H9 (cell line): ENCODE measurements around the gene ADGRF1. TPM values are rescaled to one million over a fixed set of nuclear protein-coding genes. Genes with fewer than 3 reads are reported as not detected.

ENCODE experiments used
- DNase-seq: peaks from one replicate; pipeline ENCODE4 v3.0.0-alpha.2; 2017
- H2AFZ ChIP-seq: one replicate; pipeline ENCODE4 v1.6.1; 2013; ENCODE audit warnings: mild to moderate bottlenecking, low read length, control low read depth, moderate library complexity
- H2AK5ac ChIP-seq: 2 replicates; pipeline ENCODE4 v1.6.1; 2013; ENCODE audit warnings: low read length, control low read depth, mixed read lengths; ENCODE audit not compliant: insufficient read length
- H2BK120ac ChIP-seq: one replicate; pipeline ENCODE4 v1.6.1; 2013; ENCODE audit warnings: low read depth, mild to moderate bottlenecking, low read length, control low read depth, inconsistent platforms; ENCODE audit not compliant: poor library complexity, severe bottlenecking
- H2BK12ac ChIP-seq: 2 replicates; pipeline ENCODE4 v1.6.1; 2013; ENCODE audit warnings: low read length, control low read depth, mixed read lengths, low read depth; ENCODE audit not compliant: insufficient read length
- H2BK15ac ChIP-seq: 2 replicates; pipeline ENCODE4 v1.6.1; 2013; ENCODE audit warnings: low read depth, low read length, control low read depth
- H2BK20ac ChIP-seq: one replicate; pipeline ENCODE4 v1.6.1; 2013; ENCODE audit warnings: low read depth, mild to moderate bottlenecking, low read length, control low read depth, inconsistent platforms; ENCODE audit not compliant: poor library complexity, severe bottlenecking
- H2BK5ac ChIP-seq: 2 replicates; pipeline ENCODE4 v1.6.1; 2013; ENCODE audit warnings: low read length, control low read depth, mixed read lengths; ENCODE audit not compliant: insufficient read length
- H3K14ac ChIP-seq: 2 replicates; pipeline ENCODE4 v1.6.1; 2013; ENCODE audit warnings: low read length, control low read depth; ENCODE audit not compliant: insufficient read depth
- H3K18ac ChIP-seq: 2 replicates; pipeline ENCODE4 v1.6.1; 2013; ENCODE audit warnings: low read depth, mild to moderate bottlenecking, mixed read lengths, low read length, control low read depth; ENCODE audit not compliant: insufficient read length
- H3K23ac ChIP-seq: 2 replicates; pipeline ENCODE4 v1.6.1; 2013; ENCODE audit warnings: low read length, control low read depth, mixed read lengths, low read depth; ENCODE audit not compliant: insufficient read length
- H3K23me2 ChIP-seq: 2 replicates; pipeline ENCODE4 v1.6.1; 2013; ENCODE audit warnings: low read depth, mild to moderate bottlenecking, mixed read lengths, low read length, control low read depth; ENCODE audit not compliant: insufficient read length, poor library complexity, severe bottlenecking
- H3K27ac ChIP-seq: 2 replicates; pipeline ENCODE4 v1.5.1; 2013; ENCODE audit warnings: low read length, control low read depth, mixed read lengths, low read depth; ENCODE audit not compliant: insufficient read length
- H3K27me3 ChIP-seq: 2 replicates; pipeline ENCODE4 v1.6.1; 2013; ENCODE audit warnings: low read length, control low read depth, inconsistent platforms; ENCODE audit not compliant: insufficient read depth
- H3K4ac ChIP-seq: 2 replicates; pipeline ENCODE4 v1.6.1; 2013; ENCODE audit warnings: low read depth, mild to moderate bottlenecking, control low read depth, inconsistent platforms, low read length, moderate library complexity
- H3K4me1 ChIP-seq: 2 replicates; pipeline ENCODE4 v1.6.1; 2013; ENCODE audit warnings: low read length, control low read depth, inconsistent platforms; ENCODE audit not compliant: insufficient read depth
- H3K4me2 ChIP-seq: 2 replicates; pipeline ENCODE4 v1.6.1; 2013; ENCODE audit warnings: low read length, control low read depth, mixed read lengths; ENCODE audit not compliant: insufficient read length, insufficient read depth
- H3K56ac ChIP-seq: 2 replicates; pipeline ENCODE4 v1.6.1; 2013; ENCODE audit warnings: low read depth, mild to moderate bottlenecking, mixed read lengths, low read length, control low read depth; ENCODE audit not compliant: insufficient read length
- H3K79me1 ChIP-seq: 2 replicates; pipeline ENCODE4 v1.6.1; 2013; ENCODE audit warnings: low read depth, mild to moderate bottlenecking, moderate library complexity, low read length, control low read depth, inconsistent platforms; ENCODE audit not compliant: insufficient read depth, poor library complexity, severe bottlenecking
- H3K79me2 ChIP-seq: 2 replicates; pipeline ENCODE4 v1.6.1; 2013; ENCODE audit warnings: low read length, control low read depth, inconsistent platforms; ENCODE audit not compliant: insufficient read depth
- H3K9ac ChIP-seq: 2 replicates; pipeline ENCODE4 v1.6.1; 2013; ENCODE audit warnings: low read length, control low read depth, mixed read lengths; ENCODE audit not compliant: insufficient read length; ENCODE audit errors: extremely low read depth
- H3K9me3 ChIP-seq: one replicate; pipeline ENCODE4 v1.6.1; 2013; ENCODE audit warnings: low read depth, low read length, inconsistent platforms; ENCODE audit not compliant: control insufficient read depth
- H3T11ph ChIP-seq: one replicate; pipeline ENCODE4 v1.6.1; 2013; ENCODE audit warnings: mild to moderate bottlenecking, low read length, control low read depth, inconsistent platforms
- H4K20me1 ChIP-seq: one replicate; pipeline ENCODE4 v1.6.1; 2013; ENCODE audit not compliant: control insufficient read depth, insufficient read length, insufficient read depth
- H4K5ac ChIP-seq: 2 replicates; pipeline ENCODE4 v1.6.1; 2013; ENCODE audit warnings: low read depth, mild to moderate bottlenecking, mixed read lengths, low read length, control low read depth; ENCODE audit not compliant: insufficient read length
- H4K8ac ChIP-seq: replicated peaks from 2 replicates; pipeline ENCODE4 v1.6.1; 2013; ENCODE audit warnings: low read length, control low read depth, mixed read lengths, low read depth; ENCODE audit not compliant: insufficient read length
- H4K91ac ChIP-seq: 2 replicates; pipeline ENCODE4 v1.6.1; 2013; ENCODE audit warnings: low read depth, mild to moderate bottlenecking, moderate library complexity, mixed read lengths, low read length, control low read depth; ENCODE audit not compliant: insufficient read length
- H3K27ac Mint-ChIP-seq, 3 experiments: 2 replicates in 2 of 3; 3 replicates in 1 of 3; pipeline ENCODE4 v1.8.0; 2020 to 2021; ENCODE audit warnings: mixed read lengths in 3 of 3, mild to moderate bottlenecking in 1 of 3, moderate library complexity in 1 of 3
- H3K27me3 Mint-ChIP-seq: 2 replicates; pipeline ENCODE4 v1.8.0; 2021; ENCODE audit warnings: low read depth, mild to moderate bottlenecking, moderate library complexity, mixed read lengths
- H3K36me3 Mint-ChIP-seq, 3 experiments: 2 replicates in 2 of 3; 3 replicates in 1 of 3; pipeline ENCODE4 v1.8.0; 2020 to 2021; ENCODE audit warnings: low read depth in 3 of 3, mixed read lengths in 3 of 3; ENCODE audit not compliant: insufficient read depth in 1 of 3
- H3K4me1 Mint-ChIP-seq, 2 experiments: 2 replicates each; pipeline ENCODE4 v1.8.0; 2020; ENCODE audit warnings: mixed read lengths in 2 of 2
- H3K4me3 Mint-ChIP-seq, 2 experiments: 2 replicates in 1 of 2; 3 replicates in 1 of 2; pipeline ENCODE4 v1.8.0; 2020 to 2021; ENCODE audit warnings: mild to moderate bottlenecking in 2 of 2, mixed read lengths in 2 of 2, moderate library complexity in 1 of 2
- H3K9me3 Mint-ChIP-seq, 2 experiments: 2 replicates in 1 of 2; 3 replicates in 1 of 2; pipeline ENCODE4 v1.8.0; 2020; ENCODE audit warnings: mild to moderate bottlenecking in 2 of 2, mixed read lengths in 2 of 2, moderate library complexity in 1 of 2
- CTCF ChIP-seq: fragments of 200-600 bp; sonication (generic); conservative IDR thresholded peaks from 3 replicates; pipeline ENCODE4 v1.8.0; 2021; ENCODE audit warnings: antibody characterized with exemption, mild to moderate bottlenecking
- WGBS: extraction: QIAGEN DNeasy Blood & Tissue Kit; methylation state at CpG from one replicate; pipeline ENCODE4 v1.1.7; 2013; ENCODE audit warnings: missing lambda C conversion rate, low lambda C conversion rate, mixed read lengths; ENCODE audit not compliant: insufficient read length; ENCODE audit errors: extremely low coverage; 5-methylcytosine and 5-hydroxymethylcytosine counted together
- total RNA-seq: library from RNA; stranded (reverse); gene quantifications from 2 replicates; pipeline ENCODE4 v1.2.1, GENCODE V29; 2021

Gene ADGRF1
- total RNA-seq, 1 experiment from 2014 or later: not detected

GRCh38 chr6:47061309-47062300, 19.5 kb upstream of the ADGRF1 start:
- Histone ChIP-seq H3T11ph (no peak overlapping the region), H3K79me1 (no peaks in the 10 kb centered on the region), H4K8ac (no peak overlapping the region), H3K9me3 (no peaks in the 10 kb centered on the region), H2BK20ac (no peak overlapping the region), H2BK15ac (no peak overlapping the region), H3K23me2 (no peaks in the 10 kb centered on the region), H3K14ac (no peak overlapping the region; the same call in 1 of the 2 replicates), H3K27ac (no peak overlapping the region), H3K23ac (no peak overlapping the region), H3K18ac (no peak overlapping the region), H3K4ac (no peak overlapping the region), H2BK12ac (no peak overlapping the region), H4K20me1 (no peaks in the 10 kb centered on the region), H4K91ac (no peak overlapping the region), H2AK5ac (no peak overlapping the region), H3K9ac (no peak overlapping the region), H3K79me2 (no peaks in the 10 kb centered on the region), H3K4me1 (no peaks in the 10 kb centered on the region), H2BK5ac (no peak overlapping the region), H2BK120ac (no peak overlapping the region), H3K4me2 (no peak overlapping the region), H3K27me3 (no peaks in the 10 kb centered on the region), H3K56ac (no peak overlapping the region), H4K5ac (no peak overlapping the region), H2AFZ (no peak overlapping the region)
- DNase-seq: no peak
- no peak for TF ChIP-seq CTCF
- Mint-ChIP-seq H3K27ac (no peak overlapping the region), H3K4me3 (no peak overlapping the region), H3K27me3 (no peaks in the 10 kb centered on the region), H3K36me3 (peaks cover 0 to 3% (median 2%) of the 10 kb centered on the region in 3 experiments; a peak in 4 of 7 replicates), H3K9me3 (peaks cover 3 to 7% of the 10 kb centered on the region in 2 experiments; a peak in 4 of 5 replicates), H3K4me1 (peaks cover 0 to 6% of the 10 kb centered on the region in 2 experiments; a peak in 2 of 4 replicates)
- WGBS: no CpG with 5 or more reads among the region's 5 CpGs
